Stimulated activated memory B cell treated with anti-CD40 and anti-IgM and Interleukin-4, amounts not matched to agents 10 μg/mL and 1 μg/mL and 100 μg/mL, for 72 hours (primary cell): ENCODE data around the gene FOXN4.

Source experiments
- ATAC-seq: fragments of 150-1000 bp; cut with Tn5 transposase; 2 replicates; pipeline ENCODE4 v1.10.0; 2021
- H3K27ac Mint-ChIP-seq: one replicate; pipeline ENCODE4 v1.8.0; 2022; ENCODE audit warnings: mild to moderate bottlenecking, mixed read lengths
- H3K27me3 Mint-ChIP-seq: one replicate; pipeline ENCODE4 v1.8.0; 2022; ENCODE audit warnings: mixed read lengths
- H3K36me3 Mint-ChIP-seq: one replicate; pipeline ENCODE4 v1.8.0; 2022; ENCODE audit warnings: mixed read lengths
- H3K4me1 Mint-ChIP-seq: one replicate; pipeline ENCODE4 v1.8.0; 2022; ENCODE audit warnings: mixed read lengths
- H3K4me3 Mint-ChIP-seq: one replicate; pipeline ENCODE4 v1.8.0; 2022; ENCODE audit warnings: mild to moderate bottlenecking, moderate library complexity, mixed read lengths
- H3K9me3 Mint-ChIP-seq: one replicate; pipeline ENCODE4 v1.8.0; 2022; ENCODE audit warnings: mixed read lengths

The FOXN4 gene

GRCh38 chr12:109263439-109263838 lies 45.6 kb downstream of the FOXN4 start:
- no peak for ATAC-seq
- no peak overlapping the region for H3K27ac Mint-ChIP-seq
- H3K36me3 Mint-ChIP-seq, result peaks cover 41% of the 10 kb centered on the region
- no peaks in the 10 kb centered on the region for H3K27me3 Mint-ChIP-seq
- peaks cover 3% of the 10 kb centered on the region for H3K9me3 Mint-ChIP-seq
- no peak overlapping the region for H3K4me3 Mint-ChIP-seq
- no peaks in the 10 kb centered on the region for H3K4me1 Mint-ChIP-seq

DNA sequence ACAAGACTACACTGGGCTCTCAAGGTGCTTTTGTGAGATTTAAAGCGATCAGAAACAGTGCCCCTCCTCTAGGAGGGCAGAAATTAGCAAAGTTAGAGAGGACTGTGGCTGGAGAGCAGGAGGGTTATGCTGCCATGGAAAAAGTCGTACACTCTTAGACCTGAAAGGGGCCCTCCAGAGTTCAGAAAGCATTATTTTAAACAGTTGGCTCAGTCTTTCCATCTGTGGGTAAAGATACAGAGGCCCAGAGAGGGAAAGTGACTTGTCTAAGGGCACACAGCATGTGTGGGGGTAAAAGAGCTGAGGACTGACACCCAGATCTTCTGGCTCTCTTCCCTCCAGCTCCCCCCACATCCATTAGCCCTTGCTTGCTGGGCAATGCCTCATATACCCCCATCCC lies 47.1 kb downstream of the FOXN4 start:
- no peak for ATAC-seq
- Mint-ChIP-seq H3K4me1 (no peaks in the 10 kb centered on the region), H3K4me3 (no peak overlapping the region), H3K27me3 (no peaks in the 10 kb centered on the region), H3K27ac (no peak overlapping the region), H3K9me3 (peaks cover 3% of the 10 kb centered on the region), H3K36me3 (peaks cover 34% of the 10 kb centered on the region)

DNA sequence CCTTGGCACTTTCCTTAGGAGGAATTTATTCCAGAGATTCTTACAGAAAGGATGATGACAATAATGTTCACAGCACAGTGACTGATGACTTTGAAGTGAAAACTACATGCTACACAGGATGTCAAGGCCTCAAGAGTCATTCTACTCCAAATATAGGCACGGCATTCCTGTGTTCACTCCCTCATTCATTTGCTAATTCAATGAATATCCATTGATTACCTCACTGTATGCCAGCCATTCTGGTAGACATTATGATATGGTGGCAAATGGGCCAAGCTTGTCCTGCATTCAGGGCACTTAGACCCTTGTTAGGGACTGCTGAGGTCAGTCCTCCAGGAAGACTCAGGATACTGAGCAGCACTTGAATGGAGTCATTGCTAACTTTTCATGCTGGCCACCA lies 48.0 kb downstream of the FOXN4 start:
- Mint-ChIP-seq H3K27me3 (no peaks in the 10 kb centered on the region), H3K9me3 (peaks cover 3% of the 10 kb centered on the region), H3K4me3 (no peak overlapping the region), H3K4me1 (no peaks in the 10 kb centered on the region), H3K27ac (no peak overlapping the region), H3K36me3 (peaks cover 34% of the 10 kb centered on the region)
- no peak for ATAC-seq

DNA sequence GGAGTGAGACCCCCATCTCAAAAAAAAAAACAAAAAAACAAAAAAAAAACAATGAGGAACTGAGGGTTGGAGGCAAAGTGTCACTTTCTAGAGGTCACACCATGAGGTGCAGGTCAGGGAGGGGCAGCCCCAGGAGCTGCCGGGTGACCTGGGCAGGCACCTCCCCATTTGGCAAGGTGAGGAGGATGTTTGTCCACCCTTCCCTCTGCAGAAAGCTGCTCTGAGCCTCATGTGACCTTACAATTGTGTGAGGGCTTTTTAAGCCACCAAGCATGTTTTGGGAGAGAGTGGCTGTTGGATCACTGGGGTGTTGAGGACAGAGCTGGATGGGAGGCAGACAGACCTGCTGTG lies 49.6 kb downstream of the FOXN4 start:
- ATAC-seq, result no peak
- Mint-ChIP-seq H3K4me3 (no peak overlapping the region), H3K9me3 (peaks cover 3% of the 10 kb centered on the region), H3K27me3 (no peaks in the 10 kb centered on the region), H3K27ac (no peak overlapping the region), H3K36me3 (peaks cover 44% of the 10 kb centered on the region), H3K4me1 (no peaks in the 10 kb centered on the region)

- no peak for ATAC-seq
- no peak overlapping the region for H3K27ac Mint-ChIP-seq
- no peak overlapping the region for H3K4me3 Mint-ChIP-seq
- peaks cover 7% of the 10 kb centered on the region for H3K9me3 Mint-ChIP-seq
- H3K36me3 Mint-ChIP-seq, result peaks cover 46% of the 10 kb centered on the region
- no peaks in the 10 kb centered on the region for H3K27me3 Mint-ChIP-seq
- no peaks in the 10 kb centered on the region for H3K4me1 Mint-ChIP-seq
Observed at GRCh38 chr12:109258607-109259544, 50.2 kb downstream of the FOXN4 start.

- Mint-ChIP-seq H3K36me3 (peaks cover 47% of the 10 kb centered on the region), H3K4me3 (no peak overlapping the region), H3K27me3 (no peaks in the 10 kb centered on the region), H3K4me1 (no peaks in the 10 kb centered on the region), H3K9me3 (peaks cover 10% of the 10 kb centered on the region), H3K27ac (no peak overlapping the region)
- no peak for ATAC-seq
Observed at GRCh38 chr12:109258201-109258600, 50.9 kb downstream of the FOXN4 start.

GRCh38 chr12:109256011-109256410 lies 53.1 kb downstream of the FOXN4 start:
- Mint-ChIP-seq H3K27ac (no peak overlapping the region), H3K27me3 (no peaks in the 10 kb centered on the region), H3K4me3 (no peak overlapping the region), H3K9me3 (peaks cover 12% of the 10 kb centered on the region), H3K4me1 (no peaks in the 10 kb centered on the region), H3K36me3 (peaks cover 56% of the 10 kb centered on the region)
- no peak for ATAC-seq

DNA sequence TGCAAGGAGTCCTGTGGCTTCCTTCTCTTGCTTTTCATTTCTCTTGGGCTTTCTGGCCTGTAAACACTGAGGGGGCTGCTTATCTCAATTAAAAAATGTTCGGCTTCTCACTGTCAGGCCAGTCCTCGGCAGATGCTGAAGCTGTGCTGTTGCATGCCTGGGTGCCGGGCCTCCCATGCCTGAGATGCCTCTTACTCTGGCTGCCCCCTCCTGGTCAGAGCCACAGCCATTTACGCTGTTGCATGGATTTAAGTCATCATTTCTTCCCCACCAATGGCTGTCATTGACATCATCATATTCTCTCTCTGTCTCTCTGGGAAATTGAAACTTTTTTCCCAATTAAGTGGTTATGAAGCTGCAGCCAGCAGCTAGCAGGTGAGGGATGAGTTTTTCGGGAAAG lies 53.7 kb downstream of the FOXN4 start:
- Mint-ChIP-seq H3K27ac (no peak overlapping the region), H3K4me3 (no peak overlapping the region), H3K27me3 (no peaks in the 10 kb centered on the region), H3K9me3 (peaks cover 12% of the 10 kb centered on the region), H3K4me1 (no peaks in the 10 kb centered on the region), H3K36me3 (peaks cover 54% of the 10 kb centered on the region)
- ATAC-seq, result no peak

- Mint-ChIP-seq H3K36me3 (peaks cover 61% of the 10 kb centered on the region), H3K4me3 (no peak overlapping the region), H3K27me3 (no peaks in the 10 kb centered on the region), H3K27ac (no peak overlapping the region), H3K9me3 (peaks cover 12% of the 10 kb centered on the region), H3K4me1 (no peaks in the 10 kb centered on the region)
- ATAC-seq, result no peak
Observed at GRCh38 chr12:109253913-109254544, 55.1 kb downstream of the FOXN4 start.

- Mint-ChIP-seq H3K9me3 (peaks cover 12% of the 10 kb centered on the region), H3K36me3 (peaks cover 61% of the 10 kb centered on the region), H3K4me3 (no peak overlapping the region), H3K27me3 (no peaks in the 10 kb centered on the region), H3K4me1 (no peaks in the 10 kb centered on the region), H3K27ac (no peak overlapping the region)
- no peak for ATAC-seq
Observed at GRCh38 chr12:109252799-109253198, 56.3 kb downstream of the FOXN4 start.

DNA sequence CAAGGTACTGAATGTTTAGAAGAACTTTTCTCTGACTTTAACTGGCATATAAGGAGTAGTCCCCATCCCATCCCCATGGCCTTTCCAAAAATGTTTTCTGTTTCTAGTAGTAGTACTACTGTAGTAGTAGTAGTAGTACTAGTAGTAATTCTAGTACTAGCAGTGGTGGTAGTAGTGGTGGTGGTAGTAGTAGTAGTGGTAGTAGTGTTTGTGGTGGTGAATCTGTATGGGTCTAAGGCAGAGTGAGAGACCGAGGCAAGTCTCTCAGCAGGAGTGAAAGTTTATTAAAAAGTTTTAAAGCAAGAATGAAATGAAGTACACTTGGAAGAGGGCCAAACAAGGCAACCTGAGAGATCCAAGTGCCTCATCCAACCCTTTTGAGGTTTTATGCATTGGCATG lies 58.6 kb downstream of the FOXN4 start:
- no peak overlapping the region for H3K4me3 Mint-ChIP-seq
- no peaks in the 10 kb centered on the region for H3K4me1 Mint-ChIP-seq
- no peaks in the 10 kb centered on the region for H3K27me3 Mint-ChIP-seq
- ATAC-seq, result no peak
- H3K9me3 Mint-ChIP-seq, result peaks cover 12% of the 10 kb centered on the region
- no peak overlapping the region for H3K27ac Mint-ChIP-seq
- peaks cover 64% of the 10 kb centered on the region for H3K36me3 Mint-ChIP-seq

- H3K27ac Mint-ChIP-seq, result no peak overlapping the region
- peaks cover 52% of the 10 kb centered on the region for H3K36me3 Mint-ChIP-seq
- ATAC-seq, result no peak
- H3K4me3 Mint-ChIP-seq, result no peak overlapping the region
- peaks cover under 1% of the 10 kb centered on the region for H3K9me3 Mint-ChIP-seq
- no peaks in the 10 kb centered on the region for H3K27me3 Mint-ChIP-seq
- no peaks in the 10 kb centered on the region for H3K4me1 Mint-ChIP-seq
Observed at GRCh38 chr12:109247831-109248654, 61.0 kb downstream of the FOXN4 start.

DNA sequence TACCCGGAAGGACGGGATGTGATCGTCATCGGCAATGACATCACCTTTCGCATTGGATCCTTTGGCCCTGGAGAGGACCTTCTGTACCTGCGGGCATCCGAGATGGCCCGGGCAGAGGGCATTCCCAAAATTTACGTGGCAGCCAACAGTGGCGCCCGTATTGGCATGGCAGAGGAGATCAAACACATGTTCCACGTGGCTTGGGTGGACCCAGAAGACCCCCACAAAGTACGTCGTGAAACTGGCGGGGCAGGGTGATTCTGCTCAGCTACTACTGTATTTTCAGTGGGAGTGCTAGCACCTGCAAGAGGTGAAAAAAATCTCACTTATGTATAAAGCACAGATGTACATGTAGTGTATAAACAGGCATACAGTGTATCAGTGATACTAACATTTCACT lies 62.9 kb downstream of the FOXN4 start:
- no peak for ATAC-seq
- Mint-ChIP-seq H3K9me3 (no peaks in the 10 kb centered on the region), H3K4me3 (no peak overlapping the region), H3K36me3 (peaks cover 52% of the 10 kb centered on the region), H3K4me1 (no peaks in the 10 kb centered on the region), H3K27me3 (no peaks in the 10 kb centered on the region), H3K27ac (no peak overlapping the region)

GRCh38 chr12:109244073-109244472 lies 65.0 kb downstream of the FOXN4 start:
- Mint-ChIP-seq H3K4me1 (no peaks in the 10 kb centered on the region), H3K27me3 (no peaks in the 10 kb centered on the region), H3K4me3 (no peak overlapping the region), H3K27ac (no peak overlapping the region), H3K9me3 (no peaks in the 10 kb centered on the region), H3K36me3 (peaks cover 55% of the 10 kb centered on the region)
- ATAC-seq, result no peak

DNA sequence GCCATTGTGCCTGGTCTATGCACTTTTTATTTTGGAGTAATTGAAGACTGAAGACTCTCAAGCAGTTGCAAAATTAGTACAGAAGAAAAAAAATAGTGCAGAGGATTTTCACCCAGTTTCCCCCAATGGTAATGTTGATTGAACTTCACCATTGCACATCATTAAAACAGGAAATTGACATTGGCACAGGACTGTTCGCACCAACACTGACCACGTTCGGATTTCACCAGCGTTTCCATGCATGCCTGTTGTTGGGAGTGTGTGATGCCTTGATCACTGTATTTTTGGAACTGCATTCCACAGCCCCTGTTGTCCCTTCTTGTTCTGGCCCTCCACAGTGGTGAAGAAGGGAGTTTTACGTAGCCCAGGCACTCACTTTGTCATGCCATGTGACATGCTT lies 67.1 kb downstream of the FOXN4 start:
- peaks cover 66% of the 10 kb centered on the region for H3K36me3 Mint-ChIP-seq
- H3K9me3 Mint-ChIP-seq, result no peaks in the 10 kb centered on the region
- no peak for ATAC-seq
- no peak overlapping the region for H3K27ac Mint-ChIP-seq
- H3K4me3 Mint-ChIP-seq, result no peak overlapping the region
- no peaks in the 10 kb centered on the region for H3K4me1 Mint-ChIP-seq
- no peaks in the 10 kb centered on the region for H3K27me3 Mint-ChIP-seq
